Eye (tissue), 1 donor: ENCODE measurements around the gene ANGPTL8.
A peak's percentile ranks its signal among the peaks of the same experiment; 100 is the strongest.

Source experiments
- DNase-seq: peaks from one replicate; pipeline ENCODE4 v3.0.0-alpha.2; 2015

ANGPTL8 gene

GRCh38 chr19:11238041-11238440 lies 1.4 kb upstream of the ANGPTL8 start:
- no peak for DNase-seq

DNA sequence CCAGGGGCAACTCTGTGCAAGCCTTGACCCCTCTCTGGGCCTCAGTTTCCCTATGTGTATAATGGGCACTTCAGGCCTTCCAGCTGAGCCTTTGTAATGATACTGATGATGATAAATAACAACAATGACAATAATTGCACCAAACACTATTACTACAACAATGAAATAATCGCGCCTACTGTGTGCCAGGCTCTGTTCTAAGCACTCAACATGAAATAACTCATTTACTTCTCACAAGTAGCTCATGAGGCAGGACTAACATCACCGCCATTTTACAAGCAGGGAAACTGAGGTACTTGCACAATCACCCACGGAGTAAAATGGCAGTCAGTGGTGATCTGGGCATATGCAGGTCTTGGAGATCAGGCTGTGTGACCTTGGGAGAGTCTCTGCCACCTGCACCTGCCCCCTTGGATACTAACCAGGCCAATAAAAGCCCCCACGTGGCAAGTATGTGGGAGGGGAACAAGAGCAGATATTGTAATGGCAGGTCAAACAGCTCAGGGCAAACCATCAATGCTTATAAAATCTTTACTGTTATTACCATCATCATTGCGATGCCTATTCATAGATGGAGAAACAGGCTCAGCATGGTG lies 540 bp upstream of the ANGPTL8 start:
- DNase-seq = no peak

- no peak for DNase-seq
These were observed 607 bp downstream of the ANGPTL8 start for GRCh38 chr19:11240008-11240444.

- DNase-seq = no peak
These were observed 2.6 kb downstream of the ANGPTL8 start for GRCh38 chr19:11242025-11242424.

DNA sequence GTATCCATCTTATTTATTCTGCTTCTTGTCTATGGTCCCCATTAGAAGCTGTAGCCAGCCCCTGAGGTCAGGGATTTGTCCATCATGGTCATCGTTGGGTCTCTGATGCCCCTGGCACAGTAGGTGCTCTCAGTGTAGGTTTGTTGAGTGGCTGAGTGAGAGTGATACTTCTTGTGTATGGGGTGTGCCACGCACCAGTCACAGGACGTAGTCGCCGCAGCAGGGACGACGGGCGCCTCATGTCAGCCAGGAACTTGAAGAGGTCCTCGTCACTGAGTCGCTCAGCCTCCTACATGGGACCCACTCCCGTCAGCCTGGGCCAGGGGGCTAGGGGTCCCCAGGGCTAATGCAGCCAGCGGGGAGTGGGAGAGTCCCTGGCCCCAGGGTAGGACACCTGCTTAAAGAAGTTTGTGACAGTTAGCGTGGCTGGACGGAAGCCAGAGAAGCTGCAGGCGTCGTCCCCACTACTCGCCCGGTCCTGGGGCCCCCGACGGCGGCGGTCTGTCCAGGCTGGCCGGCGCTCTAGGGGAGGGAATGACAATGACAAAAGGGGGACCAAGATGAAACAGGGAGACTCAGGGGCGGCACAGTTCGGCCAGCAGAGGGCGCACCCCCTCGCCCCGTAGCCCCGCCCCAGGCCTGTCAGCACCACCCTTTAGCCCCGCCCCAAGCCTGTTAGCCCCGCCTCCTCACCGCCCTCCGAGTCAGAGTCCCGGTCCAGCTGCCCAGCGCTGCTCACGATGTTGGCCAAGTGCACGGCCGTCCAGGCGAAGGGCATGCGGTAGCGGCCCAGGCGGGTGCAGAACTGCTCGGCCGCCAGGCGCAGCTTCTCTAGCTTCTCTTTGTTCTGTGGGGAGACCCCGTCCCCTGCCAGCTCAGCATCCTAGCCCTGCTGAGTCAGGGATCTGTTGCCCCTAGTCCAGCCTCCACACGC lies 3.7 kb downstream of the ANGPTL8 start:
- peak; percentile 95 for DNase-seq

GRCh38 chr19:11243798-11244169 lies 4.4 kb downstream of the ANGPTL8 start:
- DNase-seq = no peak

DNA sequence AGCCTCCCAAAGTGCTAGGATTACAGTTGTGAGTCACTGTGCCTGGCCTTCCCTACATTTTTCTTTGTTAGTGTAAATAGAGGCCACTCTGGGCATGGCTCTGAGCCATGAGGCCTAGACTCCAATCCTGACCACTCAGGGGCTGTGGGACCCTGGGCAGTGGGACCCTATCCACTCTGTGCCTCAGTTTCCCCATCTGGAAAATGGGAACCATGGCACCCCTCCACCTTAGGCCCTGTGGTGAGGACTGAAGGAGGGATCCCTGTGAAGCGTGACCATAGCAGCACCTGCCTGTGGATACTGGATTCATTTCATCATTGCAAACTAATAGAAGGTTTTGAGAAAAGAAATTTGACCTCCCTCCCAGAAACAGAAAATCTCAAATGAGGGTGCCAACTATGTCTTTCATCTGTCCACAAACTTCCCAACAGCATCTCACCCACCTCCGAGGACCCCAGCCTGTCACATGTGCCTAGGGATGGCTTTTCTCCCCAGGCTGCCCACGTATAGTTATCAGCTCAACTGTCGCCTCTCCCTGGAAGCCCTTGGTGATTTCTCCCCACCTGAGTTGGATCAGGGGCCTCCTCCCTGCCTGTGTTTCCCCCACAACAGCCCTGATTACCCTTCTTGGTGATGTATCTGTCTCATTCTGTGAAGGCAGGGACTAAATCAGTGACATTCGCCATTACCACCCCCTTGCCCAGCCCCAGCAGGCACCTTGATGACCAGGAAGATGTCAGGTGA lies 5.6 kb downstream of the ANGPTL8 start:
- DNase-seq = no peak

GRCh38 chr19:11246941-11247340 lies 7.5 kb downstream of the ANGPTL8 start:
- DNase-seq = no peak

- DNase-seq = no peak
These were observed 8.0 kb downstream of the ANGPTL8 start for GRCh38 chr19:11247391-11247790.

- DNase-seq = no peak
These were observed 8.5 kb downstream of the ANGPTL8 start for GRCh38 chr19:11247934-11248333.

- DNase-seq = no peak
These were observed 9.4 kb downstream of the ANGPTL8 start for GRCh38 chr19:11248852-11249251.

DNA sequence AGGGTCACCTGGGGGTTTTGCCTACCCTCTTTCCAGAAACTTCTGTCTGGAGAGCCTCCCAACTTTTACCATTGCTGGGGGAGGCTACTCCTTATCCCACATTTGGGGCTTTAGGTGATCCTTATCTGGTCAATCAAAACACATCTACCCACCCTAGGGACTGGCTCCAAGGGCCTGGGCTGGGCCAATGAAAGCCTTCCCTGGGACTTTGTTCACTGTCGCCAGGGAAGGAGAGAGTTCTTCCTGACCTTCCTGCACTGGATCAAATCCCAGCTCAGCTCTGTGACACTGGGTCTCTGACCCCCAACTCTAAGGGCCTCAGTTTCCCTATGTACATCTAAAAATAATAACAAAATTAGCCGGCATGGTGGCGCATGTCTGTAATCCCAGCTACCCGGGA lies 11.8 kb downstream of the ANGPTL8 start:
- no peak for DNase-seq

- no peak for DNase-seq
These were observed 12.4 kb downstream of the ANGPTL8 start for GRCh38 chr19:11251650-11252314.

DNA sequence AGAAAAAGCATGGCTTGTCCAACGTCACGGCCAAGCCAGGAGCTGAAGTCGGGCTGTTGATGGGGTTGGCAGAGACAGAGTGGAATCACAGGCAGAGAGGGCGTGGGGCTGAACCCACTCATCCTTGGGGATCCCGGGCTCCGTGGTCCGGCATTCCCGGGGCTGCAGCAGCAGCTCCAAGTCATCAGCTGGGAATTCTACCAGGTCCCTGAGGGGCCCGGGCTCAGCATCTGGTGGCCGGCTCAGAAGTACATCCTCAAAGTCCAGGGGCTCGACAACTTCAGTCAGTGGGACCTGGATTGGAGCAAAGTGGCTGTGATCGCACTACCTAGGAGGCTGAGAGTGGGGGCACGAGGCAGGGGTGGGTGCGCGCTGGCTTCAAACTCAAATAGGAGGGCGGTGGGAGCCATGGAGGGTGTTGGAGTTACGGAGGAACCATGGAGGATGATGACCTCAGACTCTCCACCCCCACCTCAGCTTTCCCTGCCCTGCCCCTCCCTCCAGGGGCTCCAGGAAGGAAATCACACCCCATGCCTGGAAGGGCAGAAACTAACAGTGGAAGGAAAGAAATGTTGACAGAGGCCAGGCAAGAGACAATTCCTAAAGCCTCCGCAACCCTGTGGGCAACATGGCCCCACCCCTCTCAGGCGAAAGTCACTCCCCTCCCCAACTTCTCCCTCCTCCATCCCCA lies 13.4 kb downstream of the ANGPTL8 start:
- DNase-seq = no peak

DNA sequence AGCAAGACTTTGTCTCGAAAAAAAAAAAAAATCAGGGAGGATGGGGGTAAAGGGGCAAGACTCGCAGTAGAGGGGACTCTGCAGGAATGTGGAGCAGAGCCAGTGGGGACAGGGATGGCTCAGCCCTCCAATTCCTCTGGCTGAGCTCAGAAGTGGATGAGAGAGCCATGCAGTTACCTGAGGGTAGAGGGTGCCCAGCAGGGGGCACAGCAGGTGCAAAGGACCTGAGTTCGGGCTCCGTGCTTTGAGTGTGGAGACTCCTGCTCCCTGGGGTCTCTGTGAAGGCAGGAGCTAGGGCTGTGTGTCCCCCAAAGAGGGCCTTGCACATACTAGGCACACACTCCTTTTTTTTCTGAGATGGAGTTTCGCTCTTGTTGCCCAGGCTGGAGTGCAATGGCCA lies 15.2 kb downstream of the ANGPTL8 start:
- DNase-seq = no peak

DNA sequence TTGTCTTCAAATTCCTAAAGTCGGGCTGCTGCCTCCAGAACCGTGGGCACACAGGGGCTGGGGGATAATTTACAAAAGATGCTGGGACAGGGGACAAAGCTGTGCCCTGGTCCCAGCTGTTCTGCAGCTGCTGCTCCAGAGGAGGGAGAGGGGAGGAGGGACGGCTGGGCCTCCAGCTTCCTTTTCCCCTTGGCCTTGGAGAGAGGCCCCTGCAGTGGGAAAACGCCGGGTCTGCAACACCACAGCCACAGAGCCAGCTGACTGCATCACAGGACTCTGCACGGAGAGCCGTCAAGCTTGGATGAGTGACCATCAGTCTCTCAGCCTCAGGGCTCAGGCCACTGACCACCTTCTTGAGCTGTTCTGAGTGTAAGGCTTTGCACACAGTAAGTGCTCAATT lies 16.8 kb downstream of the ANGPTL8 start:
- DNase-seq = peak; percentile 68

DNA sequence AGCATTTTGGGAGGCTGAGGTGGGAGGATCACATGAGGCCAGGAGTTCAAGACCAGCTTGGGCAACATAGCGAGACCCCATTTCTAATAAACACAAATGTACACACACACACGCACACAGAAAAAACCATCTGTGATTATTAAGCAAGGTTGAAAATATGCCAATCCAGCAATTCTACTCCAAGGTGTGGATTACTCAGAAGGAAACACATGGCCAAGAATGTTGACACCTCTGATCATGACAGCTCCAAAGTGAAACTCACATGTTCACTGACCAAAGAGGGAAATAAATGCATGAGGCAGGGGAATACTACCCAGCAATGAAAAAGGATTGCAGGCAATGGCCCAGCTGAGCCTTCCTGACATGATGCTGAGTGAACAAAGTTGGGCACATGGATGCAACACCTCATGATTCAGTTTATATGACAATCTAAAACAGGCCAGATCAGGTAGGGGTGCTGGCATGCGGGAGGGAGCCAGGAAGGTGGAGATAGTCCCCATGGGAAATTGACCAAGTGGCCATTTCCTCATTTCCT lies 18.5 kb downstream of the ANGPTL8 start:
- no peak for DNase-seq

DNA sequence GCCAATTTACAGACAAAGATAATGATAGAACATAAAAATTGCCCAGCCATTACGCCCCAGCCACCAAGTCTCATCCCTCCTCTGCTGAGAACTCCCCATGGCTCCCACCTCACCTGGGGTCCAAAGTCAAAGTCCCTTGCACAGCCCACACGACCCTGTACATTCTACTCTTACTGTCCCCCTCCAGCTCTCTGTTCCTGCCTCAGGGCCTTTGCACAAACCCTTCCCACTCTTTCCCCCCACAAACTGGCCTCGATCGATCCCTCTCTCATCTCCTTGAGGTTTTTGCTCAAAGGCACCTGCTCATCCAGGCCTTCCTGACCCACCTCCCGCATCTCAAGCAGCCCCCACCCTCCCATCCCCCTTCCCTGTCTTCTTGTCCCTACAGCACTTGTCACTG lies 21.6 kb downstream of the ANGPTL8 start:
- no peak for DNase-seq

DNA sequence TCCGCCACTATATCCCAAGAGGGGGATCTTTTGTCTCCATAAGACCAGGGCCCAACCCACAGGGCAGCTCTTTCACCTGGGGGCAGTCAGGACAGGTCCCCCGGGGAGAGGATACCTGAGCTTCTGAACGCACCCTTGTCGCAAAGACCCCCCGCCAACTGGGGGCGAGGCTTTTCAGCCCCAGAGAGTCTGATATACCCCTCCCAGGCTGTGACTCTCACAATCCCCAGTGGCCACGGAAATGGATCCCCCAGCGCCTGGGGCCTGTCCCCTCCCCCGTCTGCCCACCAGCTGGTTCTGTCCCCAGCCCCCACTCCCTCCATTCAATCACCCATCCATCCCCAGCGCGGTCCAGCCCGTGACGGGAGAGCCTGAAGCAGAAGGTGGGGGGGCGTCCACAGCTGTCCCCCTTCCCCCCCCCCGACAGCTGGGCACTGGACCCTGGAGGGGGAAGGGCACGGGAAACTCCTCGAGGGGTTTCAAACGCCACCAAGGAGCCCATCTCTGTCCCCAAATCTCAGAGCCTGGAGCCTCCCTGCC lies 22.1 kb downstream of the ANGPTL8 start:
- peak; percentile 71 for DNase-seq

DNA sequence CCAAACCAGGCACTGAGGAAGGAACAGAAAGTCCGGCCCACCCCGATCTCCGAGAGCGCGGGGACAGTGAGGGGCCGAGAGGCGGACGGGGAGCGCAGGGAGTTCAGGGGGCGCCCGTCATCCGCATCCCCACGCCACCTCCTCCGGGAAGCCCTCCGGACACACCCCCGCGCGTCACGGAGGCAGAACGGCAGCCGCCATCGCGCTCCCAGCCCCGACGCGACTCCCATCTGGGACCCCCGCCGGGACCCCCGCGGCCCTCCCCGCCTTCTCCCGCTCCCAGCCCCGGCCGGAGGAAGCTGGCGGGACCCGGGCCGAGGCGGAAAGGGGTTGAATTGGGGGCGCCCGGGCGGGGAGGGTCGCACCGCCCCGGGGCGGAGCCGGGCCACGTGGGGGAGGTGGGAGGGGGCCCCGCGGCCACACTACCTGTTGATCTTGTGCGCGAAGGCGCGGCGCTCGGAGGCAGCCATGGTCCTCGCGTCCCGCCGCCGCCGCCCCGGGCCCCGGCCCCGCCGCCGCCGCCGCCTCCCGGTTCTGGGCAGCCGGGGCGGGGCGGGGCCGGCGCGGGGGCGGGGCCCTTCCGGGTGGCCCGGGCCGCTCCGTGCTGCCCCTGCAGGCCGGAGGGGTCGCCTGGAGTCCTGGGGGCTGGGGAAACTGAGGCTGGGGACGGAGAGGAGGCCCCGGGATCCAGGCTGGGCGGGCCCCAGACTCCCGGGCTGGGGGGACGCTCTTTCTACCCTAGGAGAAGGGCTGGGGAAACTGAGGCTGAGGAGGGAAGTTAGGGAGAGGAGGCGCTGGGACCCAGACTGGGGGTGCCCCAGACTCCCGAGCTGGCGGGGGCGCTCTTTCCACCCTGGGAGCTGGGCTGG lies 22.8 kb downstream of the ANGPTL8 start, which contains the start of gene DOCK6:
Gene DOCK6 (minus strand): TSS at position 554 of the 869 bp plus-strand sequence. CDS start 84 bp downstream, at position 470.
- DNase-seq = no peak

GRCh38 chr19:11263726-11264125 lies 24.3 kb downstream of the ANGPTL8 start:
- no peak for DNase-seq
